Skin of body (tissue), 2 donors: ENCODE results near the gene UBE3C. TPM values are rescaled to one million over a fixed set of nuclear protein-coding genes. Genes with fewer than 3 reads are reported as not detected.
A peak's percentile ranks its signal among the peaks of the same experiment; 100 is the strongest.

Experiments
- DNase-seq: peaks from one replicate; lab custom pipeline; 2025; lab: John Stamatoyannopoulos, UW
- total RNA-seq: library from RNA; depleted of rRNA; stranded (reverse); fragments of >200 nt; gene quantifications from one replicate; pipeline ENCODE4 v1.2.3, GENCODE V29; 2014

Gene UBE3C
- total RNA-seq, 1 donor from 2014 or later = 77.1 TPM

DNA sequence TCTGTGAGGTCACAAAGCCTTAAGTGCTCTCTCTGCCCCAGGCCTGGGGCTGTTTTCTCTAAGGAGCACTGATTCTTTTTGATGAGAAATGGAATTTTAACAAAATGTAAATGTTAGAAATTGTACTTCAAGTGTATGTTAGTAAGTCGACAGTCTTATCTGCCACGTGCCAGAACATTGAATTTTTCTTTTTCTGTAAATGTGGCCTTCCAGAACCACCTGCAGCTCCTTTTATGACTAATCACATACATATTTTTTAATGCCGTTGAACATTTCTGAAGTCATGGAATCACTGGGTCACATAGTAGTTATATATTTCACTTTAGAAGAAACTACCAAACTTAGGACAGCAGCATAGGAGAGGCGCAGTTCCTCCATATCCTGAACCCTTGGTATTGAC lies 38.0 kb downstream of the UBE3C start:
- no peak for DNase-seq

DNA sequence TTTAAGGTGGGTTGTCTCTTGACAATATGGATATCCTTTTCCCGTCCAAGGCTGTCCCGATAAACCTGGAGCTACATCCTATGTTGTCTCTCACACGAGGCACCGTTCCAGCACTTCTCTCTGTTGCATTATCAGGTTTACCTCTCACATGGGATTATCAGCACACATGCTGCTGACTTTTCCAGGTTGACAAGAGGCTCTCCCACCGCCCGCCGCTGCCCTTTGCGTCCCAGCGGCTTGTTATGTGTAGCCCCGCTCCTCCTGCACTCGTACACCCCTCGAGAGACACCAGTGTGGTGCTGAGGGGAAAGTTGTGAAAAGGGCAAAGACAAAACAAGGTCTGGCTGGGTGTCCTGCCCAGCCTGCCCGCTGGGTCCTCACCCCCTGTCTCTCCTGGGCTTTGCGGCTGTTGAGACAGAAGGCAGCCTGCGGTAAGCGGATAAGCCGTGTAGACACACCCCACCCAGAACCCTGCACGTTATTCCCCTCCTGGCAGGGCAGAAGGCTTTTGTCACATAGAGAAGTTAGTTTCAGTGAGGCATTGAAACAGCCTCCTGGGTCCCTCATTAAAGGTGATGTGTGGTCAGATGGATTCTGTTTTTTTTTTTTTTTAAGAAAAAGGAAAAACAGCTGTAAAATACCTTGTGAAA lies 38.7 kb downstream of the UBE3C start:
- no peak for DNase-seq

DNA sequence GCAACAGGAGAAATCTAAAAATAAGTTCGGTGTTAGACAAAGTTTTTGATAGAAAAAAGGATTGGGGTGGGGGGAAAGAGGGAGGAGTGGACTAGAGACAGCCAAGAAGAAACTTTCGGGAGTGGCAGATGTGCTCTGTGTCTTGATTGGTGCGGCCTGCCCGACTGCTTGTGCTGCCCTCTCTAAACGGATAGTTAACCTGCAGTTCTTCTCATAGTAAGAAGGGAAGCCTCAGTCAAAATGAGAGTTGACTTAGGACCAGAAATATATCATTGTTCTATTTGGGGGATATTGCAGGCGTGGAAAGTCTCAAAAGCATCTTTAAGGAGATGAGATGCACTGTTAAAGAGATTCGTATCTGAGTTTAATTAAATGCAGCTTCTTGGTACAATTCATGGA lies 39.3 kb downstream of the UBE3C start:
- no peak for DNase-seq

DNA sequence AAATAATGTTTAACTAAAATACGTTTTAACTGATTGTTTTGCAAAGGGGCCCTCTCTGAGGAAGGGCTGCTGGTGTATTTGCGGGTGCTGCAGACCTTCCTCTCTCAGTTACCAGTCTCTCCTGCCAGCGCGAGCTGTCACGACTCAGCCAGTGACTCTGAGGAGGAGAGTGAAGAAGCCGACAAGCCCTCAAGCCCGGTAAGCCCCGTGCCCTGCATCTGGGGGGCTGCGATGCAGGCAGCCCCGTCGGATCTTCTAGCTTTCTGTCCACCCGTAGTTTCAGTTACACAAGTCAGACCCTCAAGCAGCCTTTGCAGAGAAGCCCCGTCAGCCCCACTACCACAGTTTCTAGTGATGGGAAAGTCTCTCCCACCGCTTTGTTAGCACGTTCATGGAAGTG lies 45.1 kb downstream of the UBE3C start:
- no peak for DNase-seq

DNA sequence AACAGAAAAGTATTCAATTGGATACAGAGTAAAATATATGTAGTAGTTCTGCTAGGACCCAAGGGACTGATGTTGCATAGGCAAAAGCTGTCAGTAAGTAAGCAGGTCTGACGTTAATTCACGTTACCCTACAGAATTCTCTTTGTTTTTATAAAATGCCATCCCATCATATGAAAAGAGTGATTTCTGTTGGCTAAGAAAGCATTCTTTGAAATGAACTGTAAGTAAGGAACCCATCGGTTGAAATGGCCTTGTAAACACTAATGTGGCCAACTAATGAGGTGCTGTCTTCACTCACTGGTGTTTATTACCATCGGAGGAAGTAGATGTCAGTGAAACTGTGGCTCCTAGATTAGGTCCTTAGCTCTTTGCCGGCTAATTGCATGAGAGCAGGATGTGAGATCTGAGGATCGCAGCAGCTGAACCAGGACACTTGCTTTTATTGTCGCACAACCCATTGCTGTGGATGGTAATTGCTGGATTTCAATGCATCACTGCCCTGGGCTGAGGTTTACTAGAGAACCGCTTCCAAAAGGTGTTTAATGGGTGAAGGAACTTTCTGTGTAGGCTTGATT lies 49.5 kb downstream of the UBE3C start:
- no peak for DNase-seq

DNA sequence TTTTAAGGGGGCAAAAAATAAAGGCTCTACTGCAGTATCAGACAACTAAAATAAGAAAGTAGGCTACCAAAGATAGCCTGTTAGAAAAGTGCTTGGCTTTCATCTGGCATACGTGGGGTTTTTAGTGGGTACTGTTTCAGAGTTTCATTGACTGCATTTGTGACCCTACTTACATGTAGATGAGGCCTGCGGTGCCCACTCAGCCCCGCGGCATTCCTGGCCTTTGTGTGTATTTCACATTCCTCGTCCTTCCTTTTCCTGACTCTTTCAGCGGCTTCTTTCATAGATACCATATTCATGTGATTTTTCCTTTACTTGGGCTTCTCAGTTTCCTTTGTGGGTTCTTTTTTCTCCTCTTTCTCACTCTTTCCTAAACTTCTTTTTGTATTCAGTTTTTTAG lies 50.7 kb downstream of the UBE3C start:
- DNase-seq = no peak

DNA sequence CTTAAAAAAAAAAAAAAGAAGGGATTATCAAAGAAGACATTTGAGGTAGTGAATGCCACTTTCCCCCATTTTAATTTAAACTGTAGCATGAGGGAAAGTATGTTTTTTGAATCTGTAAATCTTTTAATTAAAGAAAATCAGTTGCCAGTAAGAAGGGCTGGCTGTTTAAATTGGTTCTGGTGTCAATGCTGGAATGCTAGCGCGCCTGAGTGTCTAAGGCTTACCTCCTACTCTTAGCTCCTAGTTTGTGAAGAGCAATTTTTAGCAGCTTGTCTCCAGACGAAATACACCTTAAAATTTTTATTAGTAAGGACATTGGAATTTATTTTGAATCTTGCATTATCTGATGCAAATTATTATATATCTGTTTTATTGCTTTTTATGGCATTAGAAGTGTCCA lies 54.1 kb downstream of the UBE3C start:
- no peak for DNase-seq

DNA sequence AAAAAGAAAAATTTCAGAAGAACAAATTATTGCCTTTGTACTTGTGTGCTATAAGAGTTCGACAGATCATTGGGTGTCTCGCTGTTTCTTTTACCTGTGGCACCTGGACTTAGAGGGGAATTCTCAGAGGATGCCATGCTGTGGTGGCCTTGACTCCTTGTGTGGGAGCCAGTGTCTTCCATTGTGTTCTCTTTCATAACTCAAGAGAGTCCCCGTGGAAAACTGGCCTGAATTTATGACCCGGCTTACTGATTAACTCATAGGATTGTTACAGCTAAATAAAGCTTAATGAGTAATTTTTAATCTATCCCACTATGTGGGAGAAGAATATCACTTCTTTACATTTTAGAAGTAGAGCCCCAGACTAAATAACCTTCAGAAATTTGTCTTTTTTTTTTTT lies 54.5 kb downstream of the UBE3C start:
- no peak for DNase-seq

DNA sequence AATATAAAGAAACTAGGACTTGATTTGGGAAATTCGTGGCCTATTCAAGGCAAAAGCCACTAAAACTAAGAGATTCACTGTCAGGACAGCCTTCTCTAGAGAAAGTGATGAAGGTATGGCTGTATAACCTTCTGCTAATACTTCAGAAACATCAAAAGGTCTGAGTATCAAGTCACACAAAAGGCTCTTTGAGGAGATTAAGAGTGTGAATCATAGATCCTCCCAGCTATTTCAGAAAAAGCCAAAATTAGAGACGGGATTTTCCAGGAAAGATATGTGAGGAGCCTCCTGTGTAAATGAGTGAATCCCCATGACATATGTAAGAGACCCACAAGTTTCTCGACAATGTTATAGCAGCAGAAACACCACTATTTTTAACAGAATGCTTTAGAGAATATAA lies 56.2 kb downstream of the UBE3C start:
- DNase-seq = no peak

DNA sequence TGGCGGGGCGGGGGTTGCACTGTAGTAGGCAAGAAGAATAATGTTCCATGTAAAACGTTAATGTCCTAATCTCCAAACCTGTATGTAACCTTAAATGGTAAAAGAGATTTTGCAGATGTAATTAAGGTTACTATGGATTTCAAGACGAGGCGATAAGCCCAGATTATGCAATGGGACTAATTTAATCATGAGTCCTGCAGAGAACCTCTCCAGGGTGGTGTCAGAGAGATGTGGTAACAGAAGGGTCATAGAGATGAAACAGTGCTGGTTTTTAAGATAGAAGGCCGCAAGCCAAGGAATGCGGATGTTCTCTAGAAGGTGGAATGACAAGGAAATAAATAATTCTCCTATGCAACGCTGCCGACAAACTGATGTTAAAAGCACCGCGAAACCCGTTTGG lies 57.1 kb downstream of the UBE3C start:
- no peak for DNase-seq

DNA sequence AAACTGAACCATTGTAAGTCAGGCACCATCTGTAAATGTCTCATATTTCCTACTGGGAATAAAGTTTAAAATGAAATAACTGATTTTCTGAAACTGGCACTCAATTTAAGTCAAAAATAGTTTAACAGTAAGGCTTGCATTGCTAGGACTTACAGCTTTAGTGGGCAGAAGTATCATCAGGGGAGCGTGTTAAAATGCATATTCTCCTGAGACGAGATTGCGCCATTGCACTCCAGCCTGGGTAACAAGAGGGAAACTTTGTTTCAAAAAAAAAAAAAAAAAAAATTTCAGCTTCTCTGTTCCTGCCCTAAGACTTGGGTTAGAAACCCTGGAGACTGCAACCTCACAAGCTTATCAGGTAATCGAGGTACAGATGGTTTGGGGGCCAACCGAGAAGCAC lies 65.4 kb downstream of the UBE3C start:
- no peak for DNase-seq

DNA sequence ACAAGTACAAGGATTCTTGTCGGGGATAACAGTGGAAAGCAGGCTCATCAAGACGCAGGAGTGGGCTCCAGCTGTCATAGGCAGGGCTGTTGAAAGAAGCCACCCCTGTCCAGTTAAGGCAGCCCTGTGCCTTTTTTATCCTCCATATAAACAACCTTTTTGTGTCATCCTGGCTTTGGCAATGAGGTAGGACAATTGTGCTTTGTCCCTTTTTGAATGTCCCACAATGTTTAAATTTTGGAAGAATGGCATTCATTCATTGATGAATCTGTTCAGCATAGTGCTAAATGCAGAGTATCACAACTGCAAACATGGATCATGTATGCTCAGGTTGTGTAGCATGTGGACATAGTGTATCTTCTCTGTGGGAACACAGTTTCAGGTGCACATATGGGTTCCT lies 66.7 kb downstream of the UBE3C start:
- no peak for DNase-seq

DNA sequence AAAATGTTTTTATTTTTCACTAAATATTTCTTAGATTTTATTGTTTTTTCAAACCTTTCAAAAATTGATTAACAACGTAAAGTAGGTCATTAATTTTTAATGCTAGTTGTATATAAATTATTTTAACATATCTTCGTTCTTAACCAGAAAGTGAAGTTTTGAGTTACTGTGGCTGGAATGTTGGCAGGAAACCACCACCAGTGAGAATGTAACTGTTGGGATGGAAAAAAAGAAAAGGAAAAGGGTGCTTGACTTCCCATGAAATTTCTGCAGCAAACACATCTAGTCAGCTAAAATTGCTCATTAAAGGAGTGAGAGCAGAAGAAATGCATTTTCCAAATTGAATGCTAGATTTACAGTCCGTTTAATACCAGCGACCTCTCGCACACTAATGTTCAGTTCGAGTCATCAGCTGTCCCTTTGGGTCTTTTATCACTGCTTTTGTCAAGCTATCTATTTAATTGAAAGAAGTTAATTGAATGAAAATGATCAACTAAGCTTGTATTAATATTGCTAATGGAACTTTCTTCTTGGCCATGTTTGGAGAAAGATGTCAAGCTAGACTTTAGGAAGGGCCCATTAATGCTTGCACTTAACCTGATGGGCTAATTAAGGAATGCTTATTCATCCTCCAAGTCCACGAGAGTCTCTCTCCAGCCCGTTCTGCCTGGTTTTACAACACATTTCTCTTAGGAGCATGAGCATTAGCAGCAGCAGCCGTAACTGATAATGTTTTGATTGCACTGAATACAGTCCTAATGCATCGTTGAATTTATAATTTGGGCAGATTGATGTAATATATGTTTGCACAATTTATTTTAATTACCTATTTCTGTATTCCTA lies 70.1 kb downstream of the UBE3C start:
- DNase-seq = no peak

DNA sequence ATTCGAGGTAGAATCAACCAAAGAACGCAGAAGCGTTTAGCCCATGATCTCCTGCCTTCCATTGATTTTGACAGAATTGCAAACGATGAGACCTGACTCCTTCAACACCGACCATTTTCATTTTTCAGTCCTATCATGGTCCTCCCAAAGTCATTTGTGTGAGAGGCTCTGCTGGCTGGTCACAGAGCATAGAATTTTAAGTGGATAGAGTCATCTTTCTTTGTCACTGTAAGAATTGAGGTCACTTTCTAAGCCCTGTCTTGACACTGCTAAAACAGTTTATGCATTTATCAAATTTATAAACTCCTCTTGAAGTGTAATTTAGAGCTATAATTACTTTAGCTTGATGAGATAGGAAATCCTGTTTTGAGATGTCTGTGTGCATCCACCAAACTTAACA lies 72.0 kb downstream of the UBE3C start:
- no peak for DNase-seq

DNA sequence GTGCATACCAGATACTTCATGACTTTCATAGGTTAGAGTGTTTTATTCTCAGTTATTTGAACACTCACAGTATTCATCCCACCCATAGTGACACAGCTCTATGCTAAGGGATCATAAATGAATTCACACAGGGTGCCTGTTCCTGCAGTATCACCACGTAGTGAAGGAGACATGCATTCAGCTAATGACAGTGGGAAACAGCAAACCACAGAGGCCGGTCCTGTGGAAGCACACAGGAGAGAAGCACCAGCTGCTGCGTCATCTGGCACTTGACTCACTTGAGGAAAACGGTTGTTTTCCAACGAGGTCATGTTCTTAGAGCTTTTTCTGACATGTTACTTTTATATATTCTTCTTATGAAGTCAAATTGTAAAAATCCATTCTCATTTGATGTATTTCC lies 73.0 kb downstream of the UBE3C start:
- no peak for DNase-seq

DNA sequence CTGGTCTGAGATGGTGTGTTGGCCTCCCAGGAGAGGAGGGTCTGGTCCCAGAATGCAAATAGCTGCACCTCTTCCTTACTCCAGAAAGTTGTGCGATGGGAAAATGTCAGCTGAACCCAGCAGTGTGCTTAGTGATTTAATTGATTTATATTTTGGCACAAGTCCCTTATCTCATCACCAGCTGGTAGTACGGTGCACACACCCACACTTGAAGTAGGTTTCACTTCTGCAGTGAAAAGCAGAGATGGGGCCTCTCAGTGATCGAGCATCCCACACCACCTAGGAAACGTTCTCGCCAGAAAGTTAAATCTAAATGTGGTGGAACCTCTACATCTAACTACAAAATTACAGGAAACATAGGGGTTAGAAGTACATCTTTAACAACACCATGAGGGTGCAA lies 80.4 kb downstream of the UBE3C start:
- no peak for DNase-seq

DNA sequence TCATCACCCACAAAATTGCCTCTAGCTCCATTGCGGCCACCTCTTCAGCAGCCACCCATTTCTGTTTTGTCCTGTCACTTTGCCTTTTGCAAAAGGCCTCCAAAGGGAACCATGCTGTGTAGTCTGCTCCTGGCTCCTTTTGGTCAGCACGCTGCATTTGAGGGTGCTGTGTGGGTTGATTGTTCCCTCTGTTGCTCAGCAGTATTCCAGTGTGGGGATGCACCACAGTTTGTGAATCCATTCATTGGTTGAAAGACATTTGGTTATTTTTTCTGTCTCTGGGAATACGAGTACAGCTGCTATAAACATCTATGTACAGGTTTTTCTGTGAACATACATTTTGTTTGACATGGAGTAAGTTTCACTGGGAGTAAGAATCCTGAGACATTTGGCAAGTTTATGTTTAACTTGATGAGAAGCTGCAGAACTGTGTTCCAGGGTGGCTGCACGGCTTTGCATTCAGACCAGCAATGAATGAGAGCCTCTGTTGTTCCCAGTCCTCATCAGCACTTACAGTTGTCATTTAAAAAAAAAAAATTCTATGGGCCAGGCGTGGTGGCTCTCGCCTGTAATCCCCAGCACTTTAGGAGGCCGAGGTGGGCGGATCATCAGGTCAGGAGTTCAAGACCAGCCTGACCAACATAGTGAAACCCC lies 82.3 kb downstream of the UBE3C start:
- no peak for DNase-seq

DNA sequence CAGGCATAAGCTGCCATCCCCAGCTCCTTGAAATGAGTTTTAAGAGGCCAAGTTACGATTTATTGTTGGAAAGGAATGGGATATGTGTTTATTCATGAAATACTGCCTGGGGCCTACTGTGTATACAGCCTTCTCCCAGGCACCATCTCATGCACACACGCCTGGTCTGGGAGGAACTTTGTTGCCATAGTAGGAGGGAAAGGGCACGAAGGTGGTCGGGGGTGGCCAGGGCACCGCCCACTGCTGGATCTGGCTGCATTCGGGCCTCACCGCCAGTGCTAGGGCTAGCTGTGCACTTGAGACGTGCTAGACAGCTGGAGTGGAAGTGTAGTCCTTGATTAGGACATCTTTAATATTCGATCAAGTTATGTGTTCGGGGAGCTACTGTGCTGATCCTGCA lies 84.0 kb downstream of the UBE3C start:
- no peak for DNase-seq

DNA sequence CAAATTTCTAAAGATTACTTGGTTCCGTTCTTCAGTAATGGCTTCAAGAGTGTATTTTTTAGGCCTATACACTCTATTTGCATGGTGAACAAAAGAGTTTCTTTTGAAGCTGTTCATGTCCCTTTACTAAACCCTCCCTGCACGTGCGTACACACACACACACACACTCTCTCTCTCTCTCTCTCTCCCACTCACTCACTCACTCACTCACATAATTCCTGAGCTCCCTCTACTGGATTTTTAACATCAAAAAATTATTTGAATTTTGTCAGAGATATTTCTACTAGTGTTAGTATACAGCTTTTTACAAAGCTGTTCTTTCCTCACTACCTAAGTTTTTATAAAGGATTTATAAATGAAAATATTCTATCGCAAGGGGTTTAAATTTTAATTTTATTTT lies 85.9 kb downstream of the UBE3C start:
- no peak for DNase-seq

DNA sequence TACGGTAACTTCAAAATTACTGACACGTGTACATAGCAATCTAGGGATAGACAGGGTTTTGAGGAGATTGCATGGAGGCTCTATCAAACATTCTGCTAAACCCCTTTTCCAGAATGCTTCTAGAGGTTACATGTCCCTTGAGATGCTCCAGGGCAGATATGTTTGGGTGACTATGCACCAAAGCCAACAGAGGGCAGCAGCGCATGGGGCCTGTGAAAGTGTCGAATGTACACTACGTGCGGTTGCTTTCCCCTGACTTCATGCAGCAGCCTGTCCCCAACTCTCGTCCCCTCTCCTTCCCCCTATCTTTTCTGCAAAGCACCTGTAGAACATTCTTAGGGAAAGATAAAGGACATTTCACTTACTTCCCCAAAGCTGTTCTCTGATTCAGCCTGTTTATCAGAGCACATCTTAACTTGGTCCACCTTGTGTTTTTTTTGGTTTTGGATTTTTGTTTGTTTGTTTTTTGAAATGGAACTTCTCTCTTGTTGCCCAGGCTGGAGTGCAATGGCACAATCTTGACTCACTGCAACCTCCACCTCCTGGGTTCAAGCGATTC lies 90.2 kb downstream of the UBE3C start:
- no peak for DNase-seq

DNA sequence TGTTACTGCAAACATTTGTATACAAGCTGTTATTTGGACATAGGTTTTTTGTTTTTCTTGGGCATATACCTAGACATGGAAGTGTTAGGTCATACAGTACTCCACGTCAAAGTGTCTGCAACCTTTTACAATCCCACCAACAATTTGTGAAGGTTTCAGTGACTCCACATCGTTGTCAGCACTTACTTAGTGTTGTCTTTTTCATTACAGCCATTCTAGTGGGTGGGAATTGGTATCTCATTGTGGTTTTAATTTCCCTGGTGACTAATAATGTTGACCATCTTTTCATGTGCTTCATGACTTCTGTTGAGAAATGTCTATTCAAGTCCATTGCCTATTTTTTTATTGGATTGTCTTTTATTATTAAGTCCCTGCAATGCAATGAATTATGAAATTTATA lies 95.0 kb downstream of the UBE3C start:
- no peak for DNase-seq

DNA sequence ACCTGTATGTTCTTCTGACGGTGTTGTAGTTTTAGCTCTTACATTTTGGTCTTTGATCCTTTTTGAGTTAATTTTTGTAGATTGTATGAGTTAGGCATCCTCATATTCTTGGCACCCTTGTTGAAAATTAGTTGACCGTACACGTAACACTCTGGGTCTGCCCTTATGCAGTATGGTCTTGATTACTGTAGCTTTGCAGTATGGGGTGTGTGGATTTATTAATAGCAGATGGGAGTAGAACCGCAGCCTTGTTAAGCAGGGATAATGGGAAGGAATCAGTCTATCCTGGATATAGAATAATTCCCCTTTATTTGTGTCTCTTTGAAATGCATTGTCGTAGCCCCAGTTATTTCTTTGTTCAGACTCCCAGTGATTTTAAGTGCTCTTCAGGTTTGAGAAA lies 95.5 kb downstream of the UBE3C start:
- peak; percentile 43 for DNase-seq
